NK-92 treated with Interleukin-12 subunit alpha and Interleukin-12 subunit beta, amount 100 ng/mL, for 24 hours (cell line): Measurements from ENCODE around the gene SC5D.

Experiments
- DNase-seq: peaks from one replicate; lab custom pipeline; 2025; lab: John Stamatoyannopoulos, UW

The SC5D gene

GRCh38 chr11:121328967-121329679 is 36.6 kb downstream of the SC5D start:
- DNase-seq: no peak

DNA sequence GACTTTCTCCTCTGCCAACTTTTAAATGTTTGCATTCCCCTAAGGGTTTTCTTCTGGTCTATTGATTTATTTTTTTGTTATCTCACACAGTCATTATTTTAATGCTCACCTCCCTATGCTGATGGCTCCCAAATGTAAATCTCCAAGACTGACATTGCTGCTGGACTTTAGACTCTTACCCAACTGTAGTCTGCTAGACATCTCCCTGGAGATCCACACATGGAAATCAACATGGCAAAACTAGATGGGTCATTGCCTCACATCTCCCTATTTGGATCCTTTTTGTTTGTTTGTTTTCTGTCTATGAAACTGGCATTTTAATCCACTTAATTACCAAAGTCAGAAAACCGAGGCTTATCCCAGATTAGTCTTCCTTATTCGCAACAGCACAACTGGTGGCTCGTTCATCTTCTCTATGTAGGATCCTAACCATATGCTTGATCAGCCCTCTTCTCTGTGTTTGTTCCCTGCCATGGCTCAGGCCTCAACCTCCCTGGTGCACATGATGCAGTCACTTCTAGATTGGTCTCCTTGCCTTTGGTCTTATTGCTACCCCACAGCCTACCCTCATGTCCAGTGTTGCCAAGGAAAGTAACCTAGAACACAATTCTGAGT is 37.3 kb downstream of the SC5D start:
- no peak for DNase-seq

- DNase-seq: no peak
These were observed 38.3 kb downstream of the SC5D start for GRCh38 chr11:121330614-121331435.

DNA sequence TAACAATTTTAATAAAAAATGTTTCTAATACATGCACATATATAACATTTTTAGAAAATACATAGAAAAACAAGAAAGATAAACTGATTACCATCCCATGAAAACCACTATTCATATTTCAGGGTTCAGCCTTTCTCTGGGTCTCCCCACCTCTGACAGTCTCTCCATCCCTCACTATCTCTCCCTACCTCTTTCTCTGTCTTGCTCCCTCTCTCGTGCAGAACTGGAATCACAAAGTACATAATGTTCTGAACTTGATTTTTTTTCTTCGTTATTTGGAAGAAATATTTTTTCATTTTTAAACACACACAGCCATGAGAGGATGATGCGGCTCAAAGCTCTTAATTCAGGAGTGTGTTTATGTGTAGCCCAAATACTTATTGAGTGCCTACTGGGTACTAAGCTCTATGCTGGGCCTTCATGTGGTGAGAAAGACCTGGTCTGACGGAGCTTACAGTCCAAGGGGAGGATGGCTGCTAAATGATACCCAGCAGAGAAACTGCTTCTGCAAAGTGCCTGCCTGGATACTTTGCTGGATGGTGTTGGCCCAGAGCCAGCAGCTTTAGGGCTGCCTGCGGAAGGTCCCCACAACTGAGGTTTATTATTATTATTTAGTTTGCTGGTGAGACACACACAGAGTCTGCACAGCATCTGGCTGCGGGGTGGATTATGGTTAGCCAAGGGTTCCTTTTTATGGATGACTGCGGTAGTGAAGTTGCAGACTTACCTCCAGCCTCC is 42.6 kb downstream of the SC5D start:
- DNase-seq: no peak

DNA sequence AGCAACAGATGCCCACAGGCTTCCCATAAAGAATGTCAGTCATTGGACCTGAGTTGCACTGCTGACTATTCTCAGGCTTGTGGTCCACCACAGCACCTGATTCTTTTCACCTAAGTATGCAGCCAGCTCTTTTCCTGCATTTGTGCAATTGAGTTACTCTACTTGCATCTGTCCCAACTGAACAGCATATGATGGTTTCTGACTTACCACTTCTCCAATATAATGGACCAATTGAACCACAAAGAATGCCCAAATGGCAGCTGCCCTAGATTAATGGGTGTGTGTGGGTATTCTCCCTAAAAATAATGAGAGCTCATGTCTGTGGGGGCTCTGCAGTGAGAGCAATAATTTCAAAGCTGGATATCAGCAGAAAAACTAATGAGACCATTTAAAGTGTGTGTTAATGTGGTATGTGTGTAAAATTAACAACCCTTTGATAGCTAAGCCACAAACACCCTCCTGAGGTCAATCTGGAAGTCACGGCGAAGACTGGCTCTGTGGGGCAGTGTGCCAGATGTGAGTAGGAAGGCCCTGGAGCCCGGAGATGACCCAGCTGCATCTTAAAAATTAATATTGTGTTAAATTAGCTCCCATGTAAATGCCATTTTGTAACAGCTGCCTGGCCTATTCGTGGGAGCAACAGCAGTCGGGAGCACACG is 43.8 kb downstream of the SC5D start:
- no peak for DNase-seq

DNA sequence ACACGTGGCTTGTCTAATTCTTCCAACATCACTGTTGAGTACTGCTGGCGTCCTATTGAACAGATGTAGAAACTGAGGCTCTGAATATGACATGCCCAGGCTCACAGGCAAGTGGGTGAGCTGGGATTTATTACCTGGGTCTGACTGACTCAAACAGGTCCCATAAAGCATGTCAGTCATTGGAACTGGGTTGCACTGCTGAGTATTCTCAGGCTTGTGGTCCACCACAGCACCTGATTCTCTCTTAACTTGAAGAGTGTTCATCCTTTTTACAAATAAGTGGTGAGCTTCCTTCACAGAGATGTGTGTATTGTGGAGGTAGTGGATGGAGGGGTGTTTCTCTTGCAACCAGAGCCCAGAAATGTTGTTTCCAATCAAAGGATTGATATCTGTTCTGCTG is 44.5 kb downstream of the SC5D start:
- no peak for DNase-seq

GRCh38 chr11:121337740-121338272 is 45.2 kb downstream of the SC5D start:
- DNase-seq: no peak

DNA sequence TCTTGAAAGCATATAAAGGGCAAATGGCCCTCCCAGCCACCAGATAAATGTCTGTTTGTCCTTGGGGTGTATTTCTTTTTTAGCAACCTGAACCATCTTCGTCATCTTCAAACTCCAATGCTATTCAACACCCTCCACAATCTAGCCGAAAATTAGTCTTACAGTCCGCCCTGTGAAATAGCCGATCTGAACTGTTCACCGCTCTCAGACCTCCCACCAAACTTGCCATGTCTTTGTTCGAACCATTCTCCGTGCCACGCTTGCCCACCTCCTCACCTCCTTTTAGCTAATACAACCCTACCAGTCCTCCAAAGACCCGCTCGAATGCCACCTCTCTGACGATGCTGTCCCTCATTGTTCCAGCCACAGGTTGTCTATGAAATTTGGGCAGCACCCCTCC is 46.0 kb downstream of the SC5D start:
- no peak for DNase-seq

- DNase-seq: no peak
These were observed 47.5 kb downstream of the SC5D start for GRCh38 chr11:121340032-121340580.

DNA sequence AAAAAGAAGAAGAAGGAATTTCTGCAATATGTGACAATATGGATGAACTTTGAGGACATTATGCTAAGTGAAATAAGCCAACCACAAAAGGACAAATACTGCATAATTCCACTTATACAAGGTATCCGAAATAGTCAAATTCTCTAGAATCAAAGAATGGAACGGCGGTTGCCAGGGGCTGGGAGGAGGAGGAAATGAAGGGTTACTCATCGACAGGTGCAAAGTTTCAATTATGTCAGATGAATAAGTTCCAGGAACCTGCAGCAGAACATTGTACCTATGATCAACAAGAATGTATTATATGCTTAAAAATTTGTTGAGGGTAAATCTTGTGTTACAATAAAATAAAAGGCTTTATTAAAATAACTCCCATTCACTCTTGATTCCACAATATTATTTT is 49.0 kb downstream of the SC5D start:
- DNase-seq: no peak

DNA sequence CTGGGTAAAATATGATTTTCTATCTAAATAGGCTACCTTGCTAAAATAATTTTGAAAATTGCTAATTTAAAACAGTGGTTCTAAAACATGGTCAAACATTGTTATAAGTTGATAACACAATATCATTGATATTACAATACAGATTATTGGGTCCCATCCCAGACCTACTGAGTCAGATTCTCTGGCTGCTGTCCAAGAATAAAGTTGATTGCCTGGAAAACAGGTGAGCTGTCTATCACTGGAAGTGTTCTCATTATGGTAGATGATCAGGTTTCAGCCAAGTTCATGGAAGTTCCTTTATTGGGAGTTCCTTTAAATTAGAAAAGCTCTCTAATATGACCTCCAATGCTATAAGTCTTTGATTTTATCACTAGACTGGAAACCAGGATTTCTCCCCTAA is 52.3 kb downstream of the SC5D start:
- no peak for DNase-seq

GRCh38 chr11:121347094-121347493 is 54.5 kb downstream of the SC5D start:
- DNase-seq: no peak

- no peak for DNase-seq
These were observed 55.2 kb downstream of the SC5D start for GRCh38 chr11:121347813-121348212.

GRCh38 chr11:121348220-121348875 is 55.8 kb downstream of the SC5D start:
- no peak for DNase-seq

DNA sequence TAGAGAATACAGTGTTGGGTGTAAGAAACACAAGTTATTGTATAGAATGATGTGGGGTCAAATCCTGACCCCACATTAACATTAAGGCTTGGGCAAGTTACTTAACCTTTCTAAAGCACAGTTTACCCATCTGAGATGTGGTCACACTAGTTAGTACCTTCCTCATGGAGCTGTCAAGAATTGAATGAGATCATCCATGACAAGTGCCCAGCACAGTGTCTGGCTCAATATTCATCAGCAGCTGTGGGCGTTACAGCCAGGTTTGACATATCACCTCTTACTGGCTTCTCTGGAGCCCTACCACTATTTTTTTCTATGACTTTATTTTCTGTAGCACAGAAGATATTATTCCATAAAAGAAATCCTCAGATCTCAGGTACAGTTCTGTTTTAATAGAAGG is 57.2 kb downstream of the SC5D start:
- no peak for DNase-seq

DNA sequence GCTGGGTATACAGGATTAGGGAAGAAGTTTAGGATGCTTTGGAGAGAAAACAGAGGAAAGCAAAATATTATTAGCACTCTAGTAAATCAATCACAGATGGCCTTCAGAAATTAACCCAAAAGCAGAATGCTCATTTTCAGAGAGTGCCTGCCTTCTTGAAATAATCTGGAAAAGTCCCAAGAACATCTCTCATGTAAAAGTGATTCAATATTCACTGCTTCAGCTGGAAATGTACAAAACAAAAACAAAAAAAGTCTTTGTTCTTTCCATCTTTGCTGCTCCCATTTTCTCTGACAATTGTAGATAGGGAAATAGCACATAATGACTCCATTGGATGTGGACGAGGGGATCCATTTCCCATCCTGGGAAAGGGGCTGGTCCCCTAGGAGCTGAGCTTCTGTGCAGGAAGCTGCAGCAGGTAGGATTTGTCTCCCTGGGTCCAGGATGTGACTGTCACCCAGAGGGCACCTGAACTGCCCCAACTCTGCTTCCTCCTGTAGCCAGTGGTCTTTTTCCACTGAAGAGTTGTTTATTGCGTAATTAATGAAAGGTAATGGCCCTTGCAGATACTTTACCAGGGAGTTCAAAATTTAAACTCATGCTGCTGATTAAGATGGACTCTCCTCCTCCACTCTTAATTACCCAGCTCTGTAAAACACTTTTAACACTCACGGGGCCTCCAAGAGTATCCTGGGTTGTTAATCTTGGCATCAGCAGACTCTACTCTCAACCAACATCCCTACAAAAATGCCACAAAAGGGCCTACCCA is 57.9 kb downstream of the SC5D start:
- DNase-seq: no peak

DNA sequence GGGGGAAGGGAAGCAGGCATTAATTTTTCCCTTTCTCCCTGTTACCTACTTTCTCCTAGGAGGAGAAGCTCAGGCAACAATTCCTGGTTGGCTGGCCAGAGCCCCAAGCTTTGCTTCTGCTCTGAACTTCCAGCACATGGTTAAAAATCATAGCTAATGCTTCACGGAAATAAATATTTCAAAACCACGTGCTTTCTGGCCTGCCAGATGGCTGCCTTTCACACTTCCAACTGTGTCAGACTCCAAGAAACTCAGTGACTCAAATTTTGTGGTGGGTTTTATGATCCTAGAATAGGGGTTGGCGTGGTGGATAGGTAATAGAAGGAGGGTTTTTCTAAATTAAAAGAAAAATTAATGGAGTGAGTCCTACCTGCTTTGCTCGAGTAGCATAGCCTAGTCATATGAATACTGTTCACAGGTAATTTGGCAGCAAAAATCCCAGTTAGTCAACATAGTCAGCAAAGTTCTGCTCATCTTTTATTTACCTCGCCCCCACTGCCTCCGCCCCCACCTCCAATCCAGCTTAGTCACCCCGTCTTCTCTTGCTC is 58.6 kb downstream of the SC5D start:
- DNase-seq: no peak

- DNase-seq: no peak
These were observed 59.8 kb downstream of the SC5D start for GRCh38 chr11:121352251-121352891.

GRCh38 chr11:121354192-121354591 is 61.6 kb downstream of the SC5D start:
- no peak for DNase-seq
